Prostate gland (tissue), 2 donors: ENCODE data around the gene TNFRSF1B. TPM values are rescaled to one million over a fixed set of nuclear protein-coding genes. Genes with fewer than 3 reads are reported as not detected.

Experiments used
- DNase-seq: peaks from one replicate; pipeline ENCODE4 v3.0.0-alpha.2; 2019; ENCODE audit warnings: low spot score
- H3K27ac ChIP-seq, 2 donors: fragments of 200-600 bp; sonication (generic); 2 replicates each; pipeline ENCODE4 v1.5.1; 2017 to 2019
- H3K27me3 ChIP-seq: fragments of 200-600 bp; sonication (generic); replicated peaks from 2 replicates; pipeline ENCODE4 v1.5.1; 2019; ENCODE audit not compliant: insufficient read depth
- H3K36me3 ChIP-seq, 2 donors: fragments of 200-600 bp; sonication (generic); 1 replicate in 1 of 2; 2 replicates in 1 of 2; pipeline versions ENCODE4 v1.5.1 to v1.8.1; 2017 to 2019
- H3K4me1 ChIP-seq: fragments of 200-600 bp; sonication (generic); replicated peaks from 2 replicates; pipeline ENCODE4 v1.5.1; 2019
- H3K4me3 ChIP-seq, 2 donors: fragments of 200-600 bp; sonication (generic); 2 replicates each; pipeline ENCODE4 v1.5.1; 2017 to 2019
- H3K9me3 ChIP-seq: fragments of 200-600 bp; sonication (generic); 2 replicates; pipeline ENCODE4 v1.5.1; 2017
- CTCF ChIP-seq, 4 experiments: fragments of 200-600 bp in 2 of 4; fragments of 450-650 bp in 2 of 4; sonication (generic) in 2 of 4; IDR thresholded peaks; 1 replicate in 3 of 4; 2 replicates in 1 of 4; pipeline ENCODE4 v1.5.1; 2016 to 2019; ENCODE audit warnings: antibody characterized with exemption in 4 of 4, mild to moderate bottlenecking in 2 of 4, moderate library complexity in 2 of 4
- POLR2A ChIP-seq: fragments of 450-650 bp; IDR thresholded peaks from one replicate; pipeline ENCODE4 v1.6.1; 2016; ENCODE audit warnings: antibody characterized with exemption, mild to moderate bottlenecking
- POLR2AphosphoS5 ChIP-seq: sonication (generic); formaldehyde crosslinking; IDR thresholded peaks from one replicate; pipeline ENCODE4 v1.6.1; 2017; ENCODE audit warnings: antibody characterized with exemption
- WGBS: methylation state at CpG from one replicate; pipeline ENCODE4 v1.1.5; 2018; 5-methylcytosine and 5-hydroxymethylcytosine counted together
- intact Hi-C: fragments of 100-400 bp; cut with DNase I; formaldehyde crosslinking; loops from one replicate; pipeline ENCODE4 v1.14.2; 2022
- total RNA-seq, 2 donors: library from RNA; depleted of rRNA; stranded (reverse); fragments of >200 nt; gene quantifications; one replicate each; pipeline ENCODE4 v1.1.0, GENCODE V29; 2016

The TNFRSF1B gene
- 10 to 100 TPM; 10.9 to 18.4 TPM for total RNA-seq

GRCh38 chr1:12166834-12167492 lies at the start of gene TNFRSF1B:
Gene TNFRSF1B (plus strand): TSS chr1:12166991. CDS start chr1:12167092, 101 bp downstream.
- TF ChIP-seq POLR2AphosphoS5: no peak
- TF ChIP-seq CTCF (IDR thresholded peaks at IDR 0.05): peak in 1 of 4 experiments; percentile 9
- TF ChIP-seq POLR2A: peak; percentile 89
- Histone ChIP-seq H3K27me3 (no peaks in the 10 kb centered on the region), H3K36me3 (no peaks in the 10 kb centered on the region), H3K4me1 (no peaks in the 10 kb centered on the region), H3K9me3 (no peaks in the 10 kb centered on the region), H3K27ac (peak within 1 kb of the TSS; percentile 59 to 71), H3K4me3 (peak within 1 kb of the TSS; percentile 47 to 59)
- DNase-seq: peak; percentile 28
- intact Hi-C loops: no loop called here
- 2% methylated on average over 50 of the region's 79 CpGs for WGBS

- TF ChIP-seq CTCF (IDR thresholded peaks at IDR 0.05): no peak
- TF ChIP-seq POLR2A: no peak
- TF ChIP-seq POLR2AphosphoS5: no peak
- H3K36me3 ChIP-seq: no peaks in the 10 kb centered on the region
- H3K27ac ChIP-seq: no peak overlapping the region
- H3K9me3 ChIP-seq: no peaks in the 10 kb centered on the region
- WGBS: 53% methylated on average over 12 of the region's 12 CpGs
- no peak for DNase-seq
- intact Hi-C loops: loop anchor here (10.0 kb wide), 1 partner anchor 543 kb away; no protein-coding TSS in a partner anchor
- H3K4me1 ChIP-seq: no peaks in the 10 kb centered on the region
- H3K4me3 ChIP-seq: no peak overlapping the region
- H3K27me3 ChIP-seq: peaks cover 3% of the 10 kb centered on the region
Measured at GRCh38 chr1:12121212-12122003, 45.4 kb upstream of the TNFRSF1B start.

- Histone ChIP-seq H3K4me3 (no peak overlapping the region), H3K36me3 (no peaks in the 10 kb centered on the region), H3K27me3 (peaks cover 3% of the 10 kb centered on the region), H3K4me1 (no peaks in the 10 kb centered on the region), H3K27ac (no peak overlapping the region), H3K9me3 (no peaks in the 10 kb centered on the region)
- no peak for DNase-seq
- intact Hi-C loops: loop anchor here (10.0 kb wide), 1 partner anchor 542 kb away; no protein-coding TSS in a partner anchor
- TF ChIP-seq CTCF (IDR thresholded peaks at IDR 0.05) (no peak), POLR2A (no peak), POLR2AphosphoS5 (no peak)
- WGBS: 63% methylated on average over 8 of the region's 8 CpGs
Measured at GRCh38 chr1:12123172-12123571, 43.6 kb upstream of the TNFRSF1B start.

- no peaks in the 10 kb centered on the region for H3K36me3 ChIP-seq
- peak; percentile 72 for DNase-seq
- no peaks in the 10 kb centered on the region for H3K9me3 ChIP-seq
- 55% methylated on average over 19 of the region's 19 CpGs for WGBS
- no peaks in the 10 kb centered on the region for H3K4me1 ChIP-seq
- TF ChIP-seq CTCF (IDR thresholded peaks at IDR 0.05) (peak; percentile 95 to 98 (median 97)), POLR2A (no peak), POLR2AphosphoS5 (peak; percentile 62)
- H3K4me3 ChIP-seq: no peak overlapping the region
- intact Hi-C loops: loop anchor here (2.0 to 10.0 kb wide), 2 partner anchors 84 to 540 kb away; no protein-coding TSS in a partner anchor
- H3K27me3 ChIP-seq: peaks cover 3% of the 10 kb centered on the region
- no peak overlapping the region for H3K27ac ChIP-seq
Measured at GRCh38 chr1:12124693-12125421, 41.9 kb upstream of the TNFRSF1B start.
